Measurements from ENCODE around the gene GLYAT.
"Not testable (repeated sequence)": the region's sequence is repeated elsewhere in the genome, so short reads cannot be mapped to it uniquely, and the experiment has no call there.

The GLYAT gene

GRCh38 chr11:58711832-58712231 lies 19.9 kb downstream of the GLYAT start:
- DNase-seq (ENCODE audit: low read depth): no peak
- no peak for TF ChIP-seq CTCF (IDR thresholded peaks at IDR 0.05; ENCODE audit: low read depth, low read length, missing control alignments)
- in situ Hi-C loops (cut with HindIII; ENCODE audit: low sequenced_read_pairs): no loop called here

GRCh38 chr11:58707767-58708166 lies 24.0 kb downstream of the GLYAT start:
- in situ Hi-C loops (cut with HindIII; ENCODE audit: low sequenced_read_pairs): no loop called here
- no peak for TF ChIP-seq CTCF (IDR thresholded peaks at IDR 0.05; ENCODE audit: low read depth, low read length, missing control alignments)
- DNase-seq (ENCODE audit: low read depth): no peak
- no peak overlapping the region for H3K4me3 ChIP-seq (ENCODE audit: low read depth, low read length)

More at GRCh38 chr11:58711832-58712231, 19.9 kb downstream of the GLYAT start:
- no peak overlapping the region for H3K4me3 ChIP-seq (ENCODE audit: low read depth, low read length)

GRCh38 chr11:58696825-58697224 lies 34.9 kb downstream of the GLYAT start:
- in situ Hi-C loops (cut with HindIII; ENCODE audit: low sequenced_read_pairs); H3K4me3 ChIP-seq (ENCODE audit: low read depth, low read length); DNase-seq (ENCODE audit: low read depth): not testable (repeated sequence)

GRCh38 chr11:58693026-58693425 lies 38.7 kb downstream of the GLYAT start:
- in situ Hi-C loops (cut with HindIII; ENCODE audit: low sequenced_read_pairs): no loop called here
- TF ChIP-seq CTCF (IDR thresholded peaks at IDR 0.05; ENCODE audit: low read depth, low read length, missing control alignments): no peak
- DNase-seq (ENCODE audit: low read depth): no peak
- H3K4me3 ChIP-seq (ENCODE audit: low read depth, low read length): no peak overlapping the region

- no peak for DNase-seq (ENCODE audit: low read depth)
- TF ChIP-seq CTCF (IDR thresholded peaks at IDR 0.05; ENCODE audit: low read depth, low read length, missing control alignments): no peak
- in situ Hi-C loops (cut with HindIII; ENCODE audit: low sequenced_read_pairs): no loop called here
- no peak overlapping the region for H3K4me3 ChIP-seq (ENCODE audit: low read depth, low read length)
These were observed 40.1 kb downstream of the GLYAT start for GRCh38 chr11:58691675-58692074.

GRCh38 chr11:58688789-58689503 lies 42.8 kb downstream of the GLYAT start:
- in situ Hi-C loops (cut with HindIII; ENCODE audit: low sequenced_read_pairs): no loop called here
- no peak for TF ChIP-seq CTCF (IDR thresholded peaks at IDR 0.05; ENCODE audit: low read depth, low read length, missing control alignments)
- no peak overlapping the region for H3K4me3 ChIP-seq (ENCODE audit: low read depth, low read length)
- no peak for DNase-seq (ENCODE audit: low read depth)

GRCh38 chr11:58685973-58686722 lies 45.6 kb downstream of the GLYAT start:
- in situ Hi-C loops (cut with HindIII; ENCODE audit: low sequenced_read_pairs): no loop called here
- no peak for DNase-seq (ENCODE audit: low read depth)
- H3K4me3 ChIP-seq (ENCODE audit: low read depth, low read length): no peak overlapping the region
- TF ChIP-seq CTCF (IDR thresholded peaks at IDR 0.05; ENCODE audit: low read depth, low read length, missing control alignments): no peak

GRCh38 chr11:58682660-58683059 lies 49.1 kb downstream of the GLYAT start:
- DNase-seq (ENCODE audit: low read depth); H3K4me3 ChIP-seq (ENCODE audit: low read depth, low read length); in situ Hi-C loops (cut with HindIII; ENCODE audit: low sequenced_read_pairs): not testable (repeated sequence)

GRCh38 chr11:58677536-58677935 lies 54.2 kb downstream of the GLYAT start:
- DNase-seq (ENCODE audit: low read depth); in situ Hi-C loops (cut with HindIII; ENCODE audit: low sequenced_read_pairs); H3K4me3 ChIP-seq (ENCODE audit: low read depth, low read length): not testable (repeated sequence)
